ENCODE data around the gene CARM1.
"Not testable (repeated sequence)": the region's sequence is repeated elsewhere in the genome, so short reads cannot be mapped to it uniquely, and the experiment has no call there.

The CARM1 gene

GRCh38 chr19:10876459-10877240 lies 5.3 kb downstream of the CARM1 start:
- no peak for DNase-seq

- DNase-seq: not testable (repeated sequence)
Measured at GRCh38 chr19:10877608-10878007, 6.3 kb downstream of the CARM1 start.

GRCh38 chr19:10878253-10878652 lies 6.9 kb downstream of the CARM1 start:
- DNase-seq: no peak

- DNase-seq: no peak
Measured at GRCh38 chr19:10881403-10882107, 10.2 kb downstream of the CARM1 start.

GRCh38 chr19:10882108-10882457 lies 10.7 kb downstream of the CARM1 start:
- no peak for DNase-seq

- DNase-seq: no peak
Measured at GRCh38 chr19:10884274-10884673, 12.9 kb downstream of the CARM1 start.

- no peak for DNase-seq
Measured at GRCh38 chr19:10885201-10886169, 14.1 kb downstream of the CARM1 start.

- DNase-seq: no peak
Measured at GRCh38 chr19:10887616-10888367, 16.4 kb downstream of the CARM1 start.

- peak; percentile 48 for DNase-seq
Measured at GRCh38 chr19:10888421-10888866, 17.1 kb downstream of the CARM1 start.

GRCh38 chr19:10889880-10890279 lies 18.5 kb downstream of the CARM1 start:
- no peak for DNase-seq

- DNase-seq: peak; percentile 34
Measured at GRCh38 chr19:10891405-10892086, 20.2 kb downstream of the CARM1 start.

- DNase-seq: peak; percentile 60
Measured at GRCh38 chr19:10892256-10892655, 20.9 kb downstream of the CARM1 start.

- DNase-seq: no peak
Measured at GRCh38 chr19:10894911-10895213, 23.5 kb downstream of the CARM1 start.

GRCh38 chr19:10895363-10895762 lies 24.0 kb downstream of the CARM1 start:
- no peak for DNase-seq

- no peak for DNase-seq
Measured at GRCh38 chr19:10895920-10896319, 24.6 kb downstream of the CARM1 start.

- DNase-seq: peak; percentile 44
Measured at GRCh38 chr19:10896851-10897526, 25.6 kb downstream of the CARM1 start.

- DNase-seq: no peak
Measured at GRCh38 chr19:10898633-10899032, 27.3 kb downstream of the CARM1 start.

- no peak for DNase-seq
Measured at GRCh38 chr19:10899151-10899653, 27.8 kb downstream of the CARM1 start.

GRCh38 chr19:10907925-10908324 lies 36.6 kb downstream of the CARM1 start:
- DNase-seq: no peak

- no peak for DNase-seq
Measured at GRCh38 chr19:10908380-10908960, 37.1 kb downstream of the CARM1 start.
